Esophagus muscularis mucosa (tissue), 4 donors: ENCODE measurements around the gene ZNF467.

ENCODE experiments used
- CTCF ChIP-seq, 3 experiments: fragments of 200-600 bp in 2 of 3; fragments of 450-650 bp in 1 of 3; sonication (generic) in 2 of 3; IDR thresholded peaks; one replicate each; pipeline ENCODE4 v1.5.1; 2017 to 2019; ENCODE audit warnings: antibody characterized with exemption in 3 of 3, mild to moderate bottlenecking in 2 of 3, moderate library complexity in 1 of 3
- EP300 ChIP-seq: sonication (generic); formaldehyde crosslinking; IDR thresholded peaks from one replicate; pipeline ENCODE4 v1.6.1; 2017; ENCODE audit warnings: antibody characterized with exemption
- POLR2A ChIP-seq: fragments of 450-650 bp; IDR thresholded peaks from one replicate; pipeline ENCODE4 v1.6.1; 2017; ENCODE audit warnings: antibody characterized with exemption, moderate library complexity, mild to moderate bottlenecking, low read depth
- POLR2AphosphoS5 ChIP-seq, 2 donors: sonication (generic); formaldehyde crosslinking; IDR thresholded peaks; one replicate each; pipeline ENCODE4 v1.6.1; 2017; ENCODE audit warnings: antibody characterized with exemption in 2 of 2

DNA sequence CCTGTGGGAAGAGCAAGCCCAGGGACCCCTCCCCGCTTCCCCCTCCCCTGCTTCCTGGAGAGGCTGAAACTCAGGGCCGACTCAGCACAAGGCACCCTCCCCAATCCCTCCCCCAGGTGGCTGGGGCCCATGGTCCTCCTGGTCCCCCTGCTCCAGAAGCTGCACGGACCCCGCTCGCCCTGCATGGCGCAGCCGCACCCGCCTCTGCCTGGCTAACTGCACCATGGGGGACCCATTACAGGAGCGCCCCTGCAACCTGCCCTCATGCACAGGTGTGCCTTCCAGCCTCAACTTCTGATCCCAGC is 45.1 kb upstream of the ZNF467 start:
- TF ChIP-seq EP300 (no peak), CTCF (IDR thresholded peaks at IDR 0.05) (no peak), POLR2A (no peak), POLR2AphosphoS5 (IDR thresholded peaks at IDR 0.05) (no peak)
